IPS-11a (cell line): ENCODE results near the gene PLXNA1.

Experiments used
- H3K4me3 ChIP-seq: one replicate; pipeline ENCODE4 v1.5.1; 2013; ENCODE audit warnings: low read depth, low read length, control low read depth

Gene PLXNA1

GRCh38 chr3:126982471-126983175 lies at the start of gene PLXNA1:
Gene PLXNA1, plus strand, starts transcription at chr3:126983115. Its CDS starts 5,479 bp downstream, at chr3:126988594.
- H3K4me3 ChIP-seq: peak within 1 kb of the TSS; percentile 45

GRCh38 chr3:126934031-126934531 lies 48.8 kb upstream of the PLXNA1 start:
- H3K4me3 ChIP-seq: no peak overlapping the region

GRCh38 chr3:126934991-126935390 lies 47.9 kb upstream of the PLXNA1 start:
- no peak overlapping the region for H3K4me3 ChIP-seq

GRCh38 chr3:126935756-126936509 lies 47.0 kb upstream of the PLXNA1 start:
- H3K4me3 ChIP-seq: no peak overlapping the region

- no peak overlapping the region for H3K4me3 ChIP-seq
Measured at GRCh38 chr3:126936853-126937425, 46.0 kb upstream of the PLXNA1 start.

DNA sequence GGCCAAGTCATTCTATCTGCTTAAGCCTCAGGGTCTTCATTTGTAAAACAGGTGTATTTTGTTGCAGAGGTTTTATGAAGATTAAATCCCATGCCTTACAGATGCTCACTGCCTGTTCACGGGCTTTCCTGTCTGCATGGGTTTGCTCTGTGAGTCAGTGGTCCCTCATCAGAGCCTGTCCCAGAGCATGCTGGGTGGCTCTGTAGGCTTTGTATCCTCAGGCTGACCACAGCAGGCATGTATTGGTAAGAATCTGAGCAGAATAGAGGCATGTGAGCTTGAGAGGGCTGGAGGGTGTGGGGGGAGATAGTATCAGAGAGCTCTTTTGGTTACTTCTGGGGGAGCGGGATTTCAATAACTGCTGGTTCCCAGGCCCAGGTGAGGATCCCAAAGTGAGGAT lies 45.4 kb upstream of the PLXNA1 start:
- no peak overlapping the region for H3K4me3 ChIP-seq

- H3K4me3 ChIP-seq: no peak overlapping the region
Measured at GRCh38 chr3:126937973-126938372, 44.9 kb upstream of the PLXNA1 start.

GRCh38 chr3:126938520-126939337 lies 44.2 kb upstream of the PLXNA1 start:
- H3K4me3 ChIP-seq: no peak overlapping the region

GRCh38 chr3:126939338-126939718 lies 43.6 kb upstream of the PLXNA1 start:
- H3K4me3 ChIP-seq: no peak overlapping the region

DNA sequence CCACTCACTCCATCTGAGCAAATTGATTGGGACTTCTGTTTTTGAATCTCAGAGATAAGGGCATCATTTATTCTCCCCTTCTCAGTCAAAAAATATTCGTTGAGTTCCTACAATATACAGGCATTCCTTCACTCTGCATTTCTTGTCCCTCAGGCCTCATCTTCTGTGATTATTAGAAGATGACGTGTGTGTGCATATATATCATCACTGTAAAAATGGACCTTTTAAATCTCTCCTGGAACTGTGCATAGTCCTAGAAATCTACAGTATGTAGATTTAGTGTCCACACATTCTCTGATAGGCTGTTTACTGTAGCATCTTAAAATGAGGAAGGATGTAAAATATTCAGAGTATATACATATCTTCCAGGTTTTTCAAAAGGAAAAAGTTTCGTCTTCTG lies 43.2 kb upstream of the PLXNA1 start:
- H3K4me3 ChIP-seq: no peak overlapping the region

- no peak overlapping the region for H3K4me3 ChIP-seq
Measured at GRCh38 chr3:126941721-126942270, 41.1 kb upstream of the PLXNA1 start.

- no peak overlapping the region for H3K4me3 ChIP-seq
Measured at GRCh38 chr3:126944089-126944965, 38.6 kb upstream of the PLXNA1 start.

GRCh38 chr3:126945171-126945721 lies 37.7 kb upstream of the PLXNA1 start:
- H3K4me3 ChIP-seq: no peak overlapping the region

DNA sequence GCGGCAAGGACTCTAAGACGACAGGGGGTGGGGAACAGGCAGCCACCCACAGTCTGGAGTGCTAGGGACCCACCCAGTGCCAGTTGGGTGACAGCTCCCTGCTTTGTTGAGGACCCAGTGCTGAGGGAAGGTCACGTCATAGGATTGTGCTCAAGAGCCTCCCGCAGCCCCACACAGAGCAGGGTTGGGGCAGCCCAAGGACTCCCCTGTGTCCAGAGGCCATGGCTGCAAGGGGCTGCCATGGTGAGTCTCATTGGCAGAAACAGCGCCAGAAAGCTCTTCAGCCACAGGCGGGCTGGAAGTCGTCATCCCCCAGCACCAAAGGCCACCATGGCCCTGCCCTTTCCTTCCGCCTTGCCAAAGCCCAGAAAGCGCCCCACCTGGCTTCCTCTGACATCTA lies 37.0 kb upstream of the PLXNA1 start:
- H3K4me3 ChIP-seq: no peak overlapping the region

DNA sequence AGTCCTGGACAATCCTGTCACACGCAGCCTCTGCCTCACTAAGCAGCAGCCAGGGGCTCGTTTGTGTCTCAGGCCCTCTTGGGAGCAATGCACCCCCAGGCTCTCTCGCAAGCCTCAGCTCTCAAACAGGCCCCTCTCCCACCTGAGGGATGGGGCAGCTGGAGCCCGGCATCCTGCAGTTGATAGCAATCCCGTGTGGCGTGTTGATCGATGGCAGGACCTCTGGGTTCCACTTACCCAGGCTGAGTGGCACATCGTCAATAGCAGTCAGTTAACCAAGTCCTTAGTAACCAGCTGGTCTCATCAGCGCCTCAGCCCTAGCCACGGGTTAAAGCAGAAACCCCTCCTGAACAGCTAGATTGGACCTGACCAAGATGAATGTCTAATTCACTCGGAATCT lies 36.5 kb upstream of the PLXNA1 start:
- H3K4me3 ChIP-seq: no peak overlapping the region

DNA sequence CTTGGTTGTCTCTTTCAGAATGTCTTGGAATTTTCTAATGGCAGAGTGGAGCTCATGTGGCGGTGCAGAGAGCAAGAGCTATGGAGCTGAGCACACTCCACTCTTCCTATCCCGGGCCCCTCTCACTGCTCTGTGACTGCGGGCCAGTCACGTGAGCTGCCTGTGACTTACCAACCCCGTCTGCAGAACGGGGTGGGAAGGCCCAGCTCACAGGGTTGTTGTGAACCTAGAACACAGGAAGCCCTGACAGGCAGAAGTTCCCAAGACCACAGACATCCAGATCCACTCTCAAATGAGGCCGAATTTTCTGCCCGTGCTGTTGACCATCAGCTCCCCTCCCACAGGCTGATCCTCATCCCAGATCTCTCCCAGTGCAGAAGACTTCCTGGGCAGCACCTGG lies 35.5 kb upstream of the PLXNA1 start:
- H3K4me3 ChIP-seq: no peak overlapping the region

GRCh38 chr3:126948980-126949535 lies 33.9 kb upstream of the PLXNA1 start:
- no peak overlapping the region for H3K4me3 ChIP-seq

GRCh38 chr3:126951561-126951960 lies 31.4 kb upstream of the PLXNA1 start:
- no peak overlapping the region for H3K4me3 ChIP-seq
